RWPE1 (cell line): ENCODE data around the gene PALD1.

Experiments used
- CTCF ChIA-PET: fragments of 350-600 bp; sonication (Branson Sonifier 250); formaldehyde crosslinking; extraction: SDS; loops from one replicate; lab custom pipeline; 2021; lab: Yijun Ruan, JAX
- POLR2A ChIA-PET: fragments of 400-600 bp; formaldehyde crosslinking; extraction: SDS; loops from one replicate; lab custom pipeline; 2020; ENCODE audit warnings: antibody characterized with exemption; ENCODE audit not compliant: low non-redundant PET; lab: Yijun Ruan, JAX
- DNase-seq: peaks from one replicate; pipeline ENCODE4 v3.0.0; 2012; ENCODE audit warnings: low spot score
- H3K27ac ChIP-seq: fragments of 450-650 bp; 2 replicates; pipeline ENCODE4 v1.5.1; 2017
- TF ChIP-seq, protein P1 (sequence below): fragments of 450-650 bp; conservative IDR thresholded peaks from 2 replicates; pipeline ENCODE4 v1.5.1; 2017; ENCODE audit warnings: low read depth, mild to moderate bottlenecking

PALD1 gene

DNA sequence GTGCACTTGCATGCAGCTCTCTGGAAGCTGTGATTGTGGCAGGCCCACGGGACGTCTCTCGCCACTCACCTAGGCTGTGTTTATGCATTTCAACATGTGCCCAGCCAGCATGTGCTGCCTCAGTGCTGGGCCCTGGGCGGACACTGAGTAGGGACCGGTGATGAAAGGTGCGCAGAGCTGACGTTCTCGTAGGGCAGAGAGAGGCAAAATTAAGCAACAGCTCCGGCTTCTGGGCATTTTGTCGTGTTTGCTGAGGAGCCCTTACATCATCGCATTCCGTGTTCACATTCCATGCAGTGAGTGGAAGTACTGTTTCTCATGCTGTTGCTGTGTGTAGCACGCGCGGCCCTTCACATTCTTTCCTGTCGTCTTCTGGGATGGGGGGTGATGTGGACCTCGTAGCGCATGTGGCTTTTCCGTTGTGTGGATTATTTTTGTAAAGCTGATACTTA is 73.4 kb downstream of the PALD1 start:
- DNase-seq: no peak
- ChIA-PET POLR2A (interaction anchor here (0.7 kb wide), 1 partner anchor 203 kb away, joined by 3 read pairs; no protein-coding TSS in a partner anchor), CTCF (interaction anchor here (0.7 to 1.5 kb wide), 6 partner anchors 77 to 329 kb away, joined by 3 to 5 read pairs (median 4); no protein-coding TSS in a partner anchor)
- no peak overlapping the region for H3K27ac ChIP-seq
- TF ChIP-seq, protein P1, sequence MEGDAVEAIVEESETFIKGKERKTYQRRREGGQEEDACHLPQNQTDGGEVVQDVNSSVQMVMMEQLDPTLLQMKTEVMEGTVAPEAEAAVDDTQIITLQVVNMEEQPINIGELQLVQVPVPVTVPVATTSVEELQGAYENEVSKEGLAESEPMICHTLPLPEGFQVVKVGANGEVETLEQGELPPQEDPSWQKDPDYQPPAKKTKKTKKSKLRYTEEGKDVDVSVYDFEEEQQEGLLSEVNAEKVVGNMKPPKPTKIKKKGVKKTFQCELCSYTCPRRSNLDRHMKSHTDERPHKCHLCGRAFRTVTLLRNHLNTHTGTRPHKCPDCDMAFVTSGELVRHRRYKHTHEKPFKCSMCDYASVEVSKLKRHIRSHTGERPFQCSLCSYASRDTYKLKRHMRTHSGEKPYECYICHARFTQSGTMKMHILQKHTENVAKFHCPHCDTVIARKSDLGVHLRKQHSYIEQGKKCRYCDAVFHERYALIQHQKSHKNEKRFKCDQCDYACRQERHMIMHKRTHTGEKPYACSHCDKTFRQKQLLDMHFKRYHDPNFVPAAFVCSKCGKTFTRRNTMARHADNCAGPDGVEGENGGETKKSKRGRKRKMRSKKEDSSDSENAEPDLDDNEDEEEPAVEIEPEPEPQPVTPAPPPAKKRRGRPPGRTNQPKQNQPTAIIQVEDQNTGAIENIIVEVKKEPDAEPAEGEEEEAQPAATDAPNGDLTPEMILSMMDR: no peak

DNA sequence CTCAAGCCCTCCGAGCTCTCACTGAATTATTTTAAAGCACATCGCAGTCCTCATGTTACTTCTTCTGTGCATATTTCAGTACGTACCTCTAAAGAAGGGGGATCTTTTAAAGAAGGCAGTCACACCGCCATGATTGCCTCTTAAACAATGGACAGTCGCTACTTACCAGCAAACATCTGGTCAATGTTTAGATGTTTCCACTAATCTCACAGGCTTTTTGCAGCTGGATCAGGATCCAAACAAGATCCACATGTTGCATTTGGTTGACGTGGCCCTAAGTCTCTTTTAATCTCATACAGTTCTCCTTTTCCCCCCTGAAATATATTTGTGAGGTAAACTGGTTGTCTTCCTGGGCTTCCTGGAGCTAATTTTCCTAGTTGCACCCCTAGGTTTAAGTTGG is 74.0 kb downstream of the PALD1 start:
- POLR2A ChIA-PET: no interaction called here
- no peak overlapping the region for H3K27ac ChIP-seq
- DNase-seq: no peak
- TF ChIP-seq, protein P1: no peak
- CTCF ChIA-PET: interaction anchor here (0.9 to 1.5 kb wide), 2 partner anchors 91 to 208 kb away, joined by 5 read pairs; no protein-coding TSS in a partner anchor

DNA sequence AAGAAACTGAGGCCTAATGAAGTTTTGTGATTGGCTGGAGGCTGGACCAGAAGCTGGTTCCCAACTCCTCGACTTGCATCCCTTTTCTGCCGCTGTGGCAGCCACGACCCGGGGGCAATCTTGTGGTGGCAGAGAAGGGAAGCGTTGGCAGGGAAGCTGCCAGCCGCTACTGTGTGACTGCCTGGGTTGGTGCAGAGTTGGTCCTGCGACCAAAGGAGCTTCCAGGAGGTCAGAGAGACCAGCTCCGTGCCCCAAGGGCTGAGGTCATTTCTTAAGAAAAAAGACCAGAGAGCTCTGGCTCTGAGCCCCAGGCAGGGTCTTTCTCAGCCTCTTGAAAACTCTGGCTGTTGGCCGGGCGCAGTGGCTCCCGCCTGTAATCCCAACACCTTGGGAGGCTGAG is 76.8 kb downstream of the PALD1 start:
- no peak for DNase-seq
- ChIA-PET CTCF (no interaction called here), POLR2A (no interaction called here)
- H3K27ac ChIP-seq: no peak overlapping the region
- TF ChIP-seq, protein P1: no peak

DNA sequence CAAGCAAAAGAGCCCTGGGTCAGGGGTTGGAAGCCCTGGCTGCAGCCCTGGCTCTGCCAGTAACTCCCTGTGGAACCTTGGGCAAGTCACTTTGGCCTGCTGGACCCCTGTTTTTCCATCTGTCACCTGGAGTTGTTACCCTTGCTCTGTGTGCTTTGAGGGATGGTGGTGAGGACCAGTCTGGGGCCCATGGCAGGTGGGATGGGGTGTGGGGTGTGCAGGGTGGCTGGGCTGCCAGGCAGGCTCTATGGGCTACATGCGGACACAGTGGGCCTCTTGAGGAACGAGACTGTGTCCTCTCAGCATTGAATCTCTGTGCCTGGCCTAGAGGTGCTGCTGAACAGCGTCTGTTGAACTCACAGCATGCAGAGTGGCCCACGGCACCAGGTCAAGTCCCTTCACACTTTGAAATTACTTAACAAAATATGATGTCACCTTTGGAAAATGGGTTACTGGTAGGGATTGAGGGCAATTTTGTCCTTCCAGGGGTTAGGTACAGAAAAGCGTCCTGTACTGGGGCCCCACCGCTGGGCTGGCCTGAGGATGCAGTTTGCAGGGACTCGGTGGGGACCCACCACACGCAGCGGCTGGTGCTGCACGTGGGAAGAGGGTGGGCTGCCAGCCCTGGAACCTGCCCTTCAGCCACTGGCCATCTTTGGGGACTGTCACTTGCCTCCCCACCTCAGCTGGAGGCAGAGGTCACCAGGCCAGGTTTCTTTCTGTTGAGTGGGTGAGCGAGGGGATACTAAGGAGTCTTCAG is 78.7 kb downstream of the PALD1 start:
- ChIA-PET POLR2A (no interaction called here), CTCF (no interaction called here)
- TF ChIP-seq, protein P1: no peak
- H3K27ac ChIP-seq: no peak overlapping the region
- no peak for DNase-seq

DNA sequence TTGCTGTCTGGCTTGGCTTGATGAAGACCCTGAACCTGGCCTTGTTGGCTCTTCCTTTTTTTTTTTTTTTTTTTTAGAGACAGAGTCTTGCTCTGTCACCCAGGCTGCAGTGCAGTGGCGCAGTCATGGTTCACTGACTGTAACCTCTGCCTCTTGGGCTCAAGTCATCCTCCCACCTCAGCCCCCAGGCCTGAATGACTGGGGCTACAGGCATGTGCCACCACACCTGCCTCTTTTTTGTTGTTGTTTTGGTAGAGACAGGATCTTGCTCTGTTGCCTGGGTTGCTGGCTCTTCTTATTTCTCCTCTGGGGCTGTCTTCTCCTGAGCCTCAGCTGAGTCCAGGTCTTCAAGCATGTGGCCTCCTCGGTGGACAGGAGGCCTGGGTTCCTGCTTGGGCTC is 79.3 kb downstream of the PALD1 start:
- ChIA-PET POLR2A (no interaction called here), CTCF (interaction anchor here (0.6 kb wide), 1 partner anchor 468 kb away, joined by 5 read pairs; no protein-coding TSS in a partner anchor)
- H3K27ac ChIP-seq: no peak overlapping the region
- DNase-seq: no peak
- TF ChIP-seq, protein P1: no peak

DNA sequence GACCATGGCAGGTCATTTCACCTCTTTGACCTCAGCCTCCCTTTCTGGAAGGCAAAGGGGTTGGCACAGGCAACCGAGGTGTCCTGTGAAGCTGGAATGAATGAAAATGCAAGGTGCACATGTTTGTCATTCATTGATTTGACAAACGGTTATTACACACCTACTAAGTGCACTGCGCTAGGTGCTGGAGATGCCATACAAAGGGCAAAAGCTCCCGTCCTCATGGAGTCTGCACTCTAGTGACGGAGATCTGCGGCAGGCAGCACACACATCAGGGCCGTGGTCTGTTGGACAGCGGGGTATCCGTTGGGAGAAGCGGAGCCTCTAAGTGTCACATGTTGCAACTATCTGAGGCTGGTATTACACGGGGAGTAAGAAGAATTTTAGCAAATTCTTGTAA is 79.7 kb downstream of the PALD1 start:
- DNase-seq: no peak
- POLR2A ChIA-PET: no interaction called here
- CTCF ChIA-PET: interaction anchor here (0.6 to 0.7 kb wide), 2 partner anchors 367 to 467 kb away, joined by 3 to 5 read pairs; no protein-coding TSS in a partner anchor
- no peak overlapping the region for H3K27ac ChIP-seq
- TF ChIP-seq, protein P1: no peak
